Frontal cortex (tissue), 4 donors: ENCODE results near the gene MAGEA2B. TPM values are rescaled to one million over a fixed set of nuclear protein-coding genes. Genes with fewer than 3 reads are reported as not detected.
"Not testable (repeated sequence)": the region's sequence is repeated elsewhere in the genome, so short reads cannot be mapped to it uniquely, and the experiment has no call there.

Source experiments
- DNase-seq, 2 donors: peaks; one replicate each; pipeline ENCODE4 v3.0.0; 2012; ENCODE audit warnings: low spot score in 2 of 2
- FAIRE-seq: peaks from 2 replicates; lab custom pipeline; 2012; peaks lifted over from hg19 to GRCh38; lab: Jason Lieb, UNC
- total RNA-seq: library from RNA; depleted of rRNA; stranded (reverse); fragments of >200 nt; gene quantifications from one replicate; pipeline ENCODE4 v1.2.3, GENCODE V29; 2014
- donor health status: control.
- donor health status: control.
- donor health status: control.

Gene MAGEA2B
- total RNA-seq, result not detected

GRCh38 chrX:152713815-152714787 lies at the start of gene MAGEA2B:
Gene MAGEA2B, plus strand, starts transcription at chrX:152714628. Its CDS starts 2,479 bp downstream, at chrX:152717107.
- not testable (repeated sequence) for FAIRE-seq, DNase-seq

GRCh38 chrX:152674135-152674534 lies 40.3 kb upstream of the MAGEA2B start:
- DNase-seq (no peak), FAIRE-seq (no peak)

GRCh38 chrX:152674652-152675051 lies 39.8 kb upstream of the MAGEA2B start:
- not testable (repeated sequence) for DNase-seq, FAIRE-seq

GRCh38 chrX:152681012-152681411 lies 33.4 kb upstream of the MAGEA2B start:
- FAIRE-seq, DNase-seq: not testable (repeated sequence)

GRCh38 chrX:152697952-152698931 lies 16.2 kb upstream of the MAGEA2B start, which contains the start of gene MAGEA3:
Gene MAGEA3, plus strand, starts transcription at chrX:152698794. Its CDS starts 2,039 bp downstream, at chrX:152700833.
- FAIRE-seq, DNase-seq: not testable (repeated sequence)

GRCh38 chrX:152700390-152700789 lies 14.0 kb upstream of the MAGEA2B start:
- not testable (repeated sequence) for FAIRE-seq, DNase-seq

- FAIRE-seq, DNase-seq: not testable (repeated sequence)
Measured at GRCh38 chrX:152706500-152706899, 7.9 kb upstream of the MAGEA2B start.

- FAIRE-seq, DNase-seq: not testable (repeated sequence)
Measured at GRCh38 chrX:152709173-152709572, 5.3 kb upstream of the MAGEA2B start, which contains the start of gene CSAG2. Gene CSAG2, minus strand, starts transcription at chrX:152709273. Its CDS starts 161 bp downstream, at chrX:152709112.

- not testable (repeated sequence) for FAIRE-seq
Measured at GRCh38 chrX:152713195-152713594, 1.2 kb upstream of the MAGEA2B start.

GRCh38 chrX:152725409-152725808 lies 11.0 kb downstream of the MAGEA2B start:
- FAIRE-seq (no peak), DNase-seq (no peak)

More at GRCh38 chrX:152713195-152713594, 1.2 kb upstream of the MAGEA2B start:
- DNase-seq, result not testable (repeated sequence)

- FAIRE-seq, result no peak
- DNase-seq, result no peak
Measured at GRCh38 chrX:152733261-152733975, 19.0 kb downstream of the MAGEA2B start, which contains the start of the genes CSAG1 and MAGEA12. Gene CSAG1, minus strand, starts transcription at chrX:152733721. Its CDS starts 1,261 bp downstream, at chrX:152732460. Gene MAGEA12, plus strand, starts transcription at chrX:152733757. Its CDS starts 2,405 bp downstream, at chrX:152736162.

- DNase-seq, FAIRE-seq: not testable (repeated sequence)
Measured at GRCh38 chrX:152734143-152734858, 19.9 kb downstream of the MAGEA2B start.

GRCh38 chrX:152735101-152735500 lies 20.7 kb downstream of the MAGEA2B start:
- DNase-seq, result no peak
- FAIRE-seq, result no peak

- no peak for DNase-seq
- FAIRE-seq, result no peak
Measured at GRCh38 chrX:152735860-152736511, 21.6 kb downstream of the MAGEA2B start.

GRCh38 chrX:152736528-152736927 lies 22.1 kb downstream of the MAGEA2B start:
- not testable (repeated sequence) for FAIRE-seq, DNase-seq

GRCh38 chrX:152738560-152738959 lies 24.1 kb downstream of the MAGEA2B start:
- FAIRE-seq (no peak), DNase-seq (no peak)
